GM18867 (cell line): ENCODE measurements around the gene EXOG.

Experiments
- ATAC-seq: cut with Tn5 transposase; IDR thresholded peaks from one replicate; pipeline ENCODE4 v1.9.1; 2021; ENCODE audit warnings: mild to moderate bottlenecking, moderate library complexity; ENCODE audit not compliant: unreplicated experiment

The EXOG gene

GRCh38 chr3:38496131-38496910 lies at the start of gene EXOG:
EXOG (plus strand) TSS chr3:38496340; CDS start chr3:38496368, 28 bp downstream.
- peak; percentile 93 for ATAC-seq

GRCh38 chr3:38446812-38447211 lies 49.3 kb upstream of the EXOG start:
- ATAC-seq, result no peak

- no peak for ATAC-seq
Measured at GRCh38 chr3:38450853-38451252, 45.3 kb upstream of the EXOG start.

GRCh38 chr3:38453075-38453912 lies 42.8 kb upstream of the EXOG start, which contains the start of gene ACVR2B:
ACVR2B (plus strand) TSS chr3:38453890; CDS start chr3:38454323, 433 bp downstream.
- peak; percentile 52 for ATAC-seq

GRCh38 chr3:38453913-38454177 lies 42.3 kb upstream of the EXOG start:
- ATAC-seq, result no peak

GRCh38 chr3:38454178-38454883 lies 41.8 kb upstream of the EXOG start:
- ATAC-seq, result peak; percentile 39

GRCh38 chr3:38454884-38455638 lies 41.1 kb upstream of the EXOG start:
- peak; percentile 25 for ATAC-seq

GRCh38 chr3:38455639-38456430 lies 40.3 kb upstream of the EXOG start:
- peak; percentile 49 for ATAC-seq

GRCh38 chr3:38457111-38458003 lies 38.8 kb upstream of the EXOG start:
- ATAC-seq, result no peak

- ATAC-seq, result no peak
Measured at GRCh38 chr3:38458796-38459498, 37.2 kb upstream of the EXOG start.

GRCh38 chr3:38459499-38460048 lies 36.6 kb upstream of the EXOG start:
- ATAC-seq, result no peak

- ATAC-seq, result no peak
Measured at GRCh38 chr3:38460377-38461270, 35.5 kb upstream of the EXOG start.

- ATAC-seq, result no peak
Measured at GRCh38 chr3:38465588-38466154, 30.5 kb upstream of the EXOG start.

- ATAC-seq, result no peak
Measured at GRCh38 chr3:38468765-38469164, 27.4 kb upstream of the EXOG start.

- ATAC-seq, result no peak
Measured at GRCh38 chr3:38469852-38470251, 26.3 kb upstream of the EXOG start.

GRCh38 chr3:38471260-38471857 lies 24.8 kb upstream of the EXOG start:
- no peak for ATAC-seq
